Cortex of kidney (tissue), 1 donor: ENCODE data around the gene CNOT11.
"Not testable (repeated sequence)": the region's sequence is repeated elsewhere in the genome, so short reads cannot be mapped to it uniquely, and the experiment has no call there.

Experiments
- DNase-seq: peaks from one replicate; lab custom pipeline; 2025; lab: John Stamatoyannopoulos, UW

The CNOT11 gene

GRCh38 chr2:101252408-101253012 lies at the start of gene CNOT11:
TSS of gene CNOT11 (plus strand) at chr2:101252886. CDS start at chr2:101252965, 79 bp downstream.
- no peak for DNase-seq

GRCh38 chr2:101204400-101205115 lies 48.1 kb upstream of the CNOT11 start:
- DNase-seq = no peak

GRCh38 chr2:101205521-101206479 lies 46.9 kb upstream of the CNOT11 start:
- DNase-seq = no peak

GRCh38 chr2:101208830-101209229 lies 43.9 kb upstream of the CNOT11 start:
- no peak for DNase-seq

- no peak for DNase-seq
These were observed 33.4 kb upstream of the CNOT11 start for GRCh38 chr2:101219246-101219645.

- DNase-seq = not testable (repeated sequence)
These were observed 32.6 kb upstream of the CNOT11 start for GRCh38 chr2:101220091-101220490.

- DNase-seq = no peak
These were observed 28.9 kb upstream of the CNOT11 start for GRCh38 chr2:101223814-101224231.

- no peak for DNase-seq
These were observed 22.1 kb upstream of the CNOT11 start for GRCh38 chr2:101230541-101231001.

GRCh38 chr2:101231240-101231639 lies 21.4 kb upstream of the CNOT11 start:
- DNase-seq = no peak

- no peak for DNase-seq
These were observed 20.6 kb upstream of the CNOT11 start for GRCh38 chr2:101231937-101232730.

GRCh38 chr2:101232770-101233169 lies 19.9 kb upstream of the CNOT11 start:
- DNase-seq = no peak

GRCh38 chr2:101234169-101234938 lies 18.3 kb upstream of the CNOT11 start:
- DNase-seq = no peak

GRCh38 chr2:101235956-101236355 lies 16.7 kb upstream of the CNOT11 start:
- not testable (repeated sequence) for DNase-seq

GRCh38 chr2:101237944-101238343 lies 14.7 kb upstream of the CNOT11 start:
- not testable (repeated sequence) for DNase-seq

GRCh38 chr2:101238930-101239759 lies 13.5 kb upstream of the CNOT11 start:
- no peak for DNase-seq

GRCh38 chr2:101239760-101240118 lies 12.9 kb upstream of the CNOT11 start:
- DNase-seq = not testable (repeated sequence)

GRCh38 chr2:101240694-101241093 lies 12.0 kb upstream of the CNOT11 start:
- DNase-seq = not testable (repeated sequence)

GRCh38 chr2:101241158-101241557 lies 11.5 kb upstream of the CNOT11 start:
- no peak for DNase-seq

GRCh38 chr2:101244373-101244772 lies 8.3 kb upstream of the CNOT11 start:
- DNase-seq = not testable (repeated sequence)

GRCh38 chr2:101244899-101245298 lies 7.8 kb upstream of the CNOT11 start:
- not testable (repeated sequence) for DNase-seq
